HG03378 (cell line): ENCODE data around the gene ME3.

ENCODE experiments used
- ATAC-seq: cut with Tn5 transposase; IDR thresholded peaks from one replicate; pipeline ENCODE4 v1.9.1; 2021; ENCODE audit warnings: mild to moderate bottlenecking, moderate library complexity; ENCODE audit not compliant: unreplicated experiment

The ME3 gene

GRCh38 chr11:86589856-86590589 lies 82.4 kb downstream of the ME3 start:
- ATAC-seq: no peak

GRCh38 chr11:86589204-86589603 lies 83.2 kb downstream of the ME3 start:
- no peak for ATAC-seq

- ATAC-seq: no peak
These were observed 83.8 kb downstream of the ME3 start for GRCh38 chr11:86588566-86589090.

- ATAC-seq: no peak
These were observed 84.9 kb downstream of the ME3 start for GRCh38 chr11:86587264-86588193.

GRCh38 chr11:86586307-86586706 lies 86.1 kb downstream of the ME3 start:
- no peak for ATAC-seq

- ATAC-seq: no peak
These were observed 89.5 kb downstream of the ME3 start for GRCh38 chr11:86582898-86583297.

- no peak for ATAC-seq
These were observed 91.9 kb downstream of the ME3 start for GRCh38 chr11:86580535-86580934.

GRCh38 chr11:86579406-86579731 lies 93.0 kb downstream of the ME3 start:
- no peak for ATAC-seq

GRCh38 chr11:86578727-86579405 lies 93.5 kb downstream of the ME3 start:
- ATAC-seq: no peak

GRCh38 chr11:86577644-86578636 lies 94.5 kb downstream of the ME3 start:
- no peak for ATAC-seq

GRCh38 chr11:86576946-86577624 lies 95.3 kb downstream of the ME3 start:
- ATAC-seq: no peak

- no peak for ATAC-seq
These were observed 96.5 kb downstream of the ME3 start for GRCh38 chr11:86575927-86576326.

GRCh38 chr11:86575208-86575855 lies 97.1 kb downstream of the ME3 start:
- no peak for ATAC-seq

- ATAC-seq: no peak
These were observed 97.8 kb downstream of the ME3 start for GRCh38 chr11:86574493-86575207.

GRCh38 chr11:86571273-86571948 lies 101.0 kb downstream of the ME3 start:
- no peak for ATAC-seq

GRCh38 chr11:86570451-86570850 lies 102.0 kb downstream of the ME3 start:
- no peak for ATAC-seq

GRCh38 chr11:86570020-86570419 lies 102.4 kb downstream of the ME3 start:
- ATAC-seq: no peak

- no peak for ATAC-seq
These were observed 103.3 kb downstream of the ME3 start for GRCh38 chr11:86569109-86569508.
